ENCODE measurements around the gene DNAJC5G.
A peak's percentile ranks its signal among the peaks of the same experiment; 100 is the strongest.

Gene DNAJC5G

GRCh38 chr2:27303093-27304025 is 28.1 kb downstream of the DNAJC5G start:
- DNase-seq, result peak; percentile 48
- H3K4me1 Mint-ChIP-seq, result peaks cover 4% of the 10 kb centered on the region
- no peak overlapping the region for H3K4me3 Mint-ChIP-seq
- TF ChIP-seq, protein P1, sequence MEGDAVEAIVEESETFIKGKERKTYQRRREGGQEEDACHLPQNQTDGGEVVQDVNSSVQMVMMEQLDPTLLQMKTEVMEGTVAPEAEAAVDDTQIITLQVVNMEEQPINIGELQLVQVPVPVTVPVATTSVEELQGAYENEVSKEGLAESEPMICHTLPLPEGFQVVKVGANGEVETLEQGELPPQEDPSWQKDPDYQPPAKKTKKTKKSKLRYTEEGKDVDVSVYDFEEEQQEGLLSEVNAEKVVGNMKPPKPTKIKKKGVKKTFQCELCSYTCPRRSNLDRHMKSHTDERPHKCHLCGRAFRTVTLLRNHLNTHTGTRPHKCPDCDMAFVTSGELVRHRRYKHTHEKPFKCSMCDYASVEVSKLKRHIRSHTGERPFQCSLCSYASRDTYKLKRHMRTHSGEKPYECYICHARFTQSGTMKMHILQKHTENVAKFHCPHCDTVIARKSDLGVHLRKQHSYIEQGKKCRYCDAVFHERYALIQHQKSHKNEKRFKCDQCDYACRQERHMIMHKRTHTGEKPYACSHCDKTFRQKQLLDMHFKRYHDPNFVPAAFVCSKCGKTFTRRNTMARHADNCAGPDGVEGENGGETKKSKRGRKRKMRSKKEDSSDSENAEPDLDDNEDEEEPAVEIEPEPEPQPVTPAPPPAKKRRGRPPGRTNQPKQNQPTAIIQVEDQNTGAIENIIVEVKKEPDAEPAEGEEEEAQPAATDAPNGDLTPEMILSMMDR (IDR thresholded peaks at IDR 0.05), result peak; percentile 83
- peaks cover under 1% of the 10 kb centered on the region for H3K36me3 Mint-ChIP-seq (ENCODE audit: low read depth)
- peaks cover 63% of the 10 kb centered on the region for H3K27me3 Mint-ChIP-seq (ENCODE audit: low read depth, poor library complexity)
- H3K27ac Mint-ChIP-seq, result no peak overlapping the region
- peaks cover 7% of the 10 kb centered on the region for H3K9me3 Mint-ChIP-seq

- H3K4me3 Mint-ChIP-seq, result no peak overlapping the region
- H3K36me3 Mint-ChIP-seq (ENCODE audit: low read depth), result peaks cover 10% of the 10 kb centered on the region
- peaks cover 7% of the 10 kb centered on the region for H3K9me3 Mint-ChIP-seq
- H3K27ac Mint-ChIP-seq, result no peak overlapping the region
- TF ChIP-seq, protein P1 (IDR thresholded peaks at IDR 0.05), result no peak
- DNase-seq, result no peak
- H3K27me3 Mint-ChIP-seq (ENCODE audit: low read depth, poor library complexity), result peaks cover 70% of the 10 kb centered on the region
- no peaks in the 10 kb centered on the region for H3K4me1 Mint-ChIP-seq
Measured at GRCh38 chr2:27304488-27305240, 29.4 kb downstream of the DNAJC5G start.

DNA sequence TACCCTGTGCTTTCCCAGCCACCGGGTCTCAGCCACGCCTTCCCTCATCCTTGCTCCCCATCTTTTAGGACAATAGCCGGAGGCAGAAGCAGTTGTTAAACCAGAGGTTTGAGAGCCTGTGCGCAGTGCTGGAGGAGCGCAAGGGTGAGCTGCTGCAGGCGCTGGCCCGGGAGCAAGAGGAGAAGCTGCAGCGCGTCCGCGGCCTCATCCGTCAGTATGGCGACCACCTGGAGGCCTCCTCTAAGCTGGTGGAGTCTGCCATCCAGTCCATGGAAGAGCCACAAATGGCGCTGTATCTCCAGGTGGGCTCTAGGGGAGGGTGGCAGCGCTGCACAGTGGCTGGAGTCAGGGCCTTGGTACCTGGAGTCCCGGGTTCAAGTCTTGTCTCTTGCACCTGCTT is 30.3 kb downstream of the DNAJC5G start:
- H3K4me3 Mint-ChIP-seq, result no peak overlapping the region
- peaks cover 77% of the 10 kb centered on the region for H3K27me3 Mint-ChIP-seq (ENCODE audit: low read depth, poor library complexity)
- TF ChIP-seq, protein P1 (IDR thresholded peaks at IDR 0.05), result no peak
- peaks cover 7% of the 10 kb centered on the region for H3K9me3 Mint-ChIP-seq
- no peak overlapping the region for H3K27ac Mint-ChIP-seq
- no peak for DNase-seq
- peaks cover 14% of the 10 kb centered on the region for H3K36me3 Mint-ChIP-seq (ENCODE audit: low read depth)
- H3K4me1 Mint-ChIP-seq, result no peaks in the 10 kb centered on the region

DNA sequence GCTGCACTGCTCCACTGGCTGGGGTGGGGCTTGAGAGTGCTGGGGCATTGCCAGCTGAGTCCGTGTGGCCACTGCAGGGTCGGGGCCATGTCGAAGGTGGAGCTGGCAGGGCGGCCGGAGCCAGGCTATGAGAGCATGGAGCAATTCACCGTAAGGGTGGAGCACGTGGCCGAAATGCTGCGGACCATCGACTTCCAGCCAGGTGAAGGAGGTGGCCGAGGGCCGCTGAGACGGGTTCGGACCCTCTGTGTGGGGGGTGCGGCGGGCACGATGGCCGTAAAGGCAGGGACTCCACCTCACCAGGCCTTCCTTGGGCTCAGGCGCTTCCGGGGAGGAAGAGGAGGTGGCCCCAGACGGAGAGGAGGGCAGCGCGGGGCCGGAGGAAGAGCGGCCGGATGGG is 30.9 kb downstream of the DNAJC5G start:
- no peak overlapping the region for H3K4me3 Mint-ChIP-seq
- H3K27ac Mint-ChIP-seq, result no peak overlapping the region
- H3K36me3 Mint-ChIP-seq (ENCODE audit: low read depth), result peaks cover 16% of the 10 kb centered on the region
- H3K9me3 Mint-ChIP-seq, result peaks cover 7% of the 10 kb centered on the region
- DNase-seq, result no peak
- TF ChIP-seq, protein P1 (IDR thresholded peaks at IDR 0.05), result no peak
- H3K27me3 Mint-ChIP-seq (ENCODE audit: low read depth, poor library complexity), result peaks cover 78% of the 10 kb centered on the region
- no peaks in the 10 kb centered on the region for H3K4me1 Mint-ChIP-seq

- Mint-ChIP-seq H3K27ac (no peak overlapping the region), H3K4me3 (no peak overlapping the region), H3K36me3 (ENCODE audit: low read depth) (peaks cover 21% of the 10 kb centered on the region), H3K9me3 (peaks cover 7% of the 10 kb centered on the region), H3K27me3 (ENCODE audit: low read depth, poor library complexity) (peaks cover 78% of the 10 kb centered on the region), H3K4me1 (no peaks in the 10 kb centered on the region)
- DNase-seq, result peak; percentile 20
- TF ChIP-seq, protein P1 (IDR thresholded peaks at IDR 0.05), result no peak
Measured at GRCh38 chr2:27306573-27307286, 31.5 kb downstream of the DNAJC5G start.

Measured in nephron progenitor cell (in vitro differentiated cells).